Ishikawa (cell line): ENCODE measurements around the gene TAF4.

Experiments used
- CEBPB ChIP-seq: IDR thresholded peaks from 2 replicates; pipeline ENCODE4 v1.6.1; 2012
- FOXM1 ChIP-seq: IDR thresholded peaks from 2 replicates; pipeline ENCODE4 v1.6.1; 2012; ENCODE audit warnings: low read depth, borderline replicate concordance
- TEAD4 ChIP-seq: IDR thresholded peaks from 2 replicates; pipeline ENCODE4 v1.6.1; 2012

DNA sequence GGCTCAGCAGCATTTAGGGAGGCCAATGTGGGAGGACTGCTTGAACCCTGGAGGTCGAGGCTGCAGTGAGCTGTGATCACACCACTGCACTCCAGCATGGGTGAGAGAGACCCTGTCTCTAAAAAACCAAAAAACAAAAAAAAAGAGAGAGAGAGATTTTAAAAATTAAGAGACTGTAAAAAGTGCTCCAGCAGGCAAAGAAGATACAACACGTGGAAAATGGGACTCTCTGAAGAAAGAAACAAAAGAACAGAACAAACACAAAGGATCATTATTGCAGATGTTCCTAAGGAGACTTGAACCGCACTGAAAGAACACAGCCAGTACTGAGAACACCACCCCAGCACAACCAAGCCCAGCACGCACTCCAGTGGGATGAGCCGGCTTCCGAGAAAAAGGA is 74.2 kb downstream of the TAF4 start:
- no peak for TF ChIP-seq TEAD4
- no peak for TF ChIP-seq CEBPB
- TF ChIP-seq FOXM1 = no peak
